Measurements from ENCODE around the gene NUSAP1.

DNA sequence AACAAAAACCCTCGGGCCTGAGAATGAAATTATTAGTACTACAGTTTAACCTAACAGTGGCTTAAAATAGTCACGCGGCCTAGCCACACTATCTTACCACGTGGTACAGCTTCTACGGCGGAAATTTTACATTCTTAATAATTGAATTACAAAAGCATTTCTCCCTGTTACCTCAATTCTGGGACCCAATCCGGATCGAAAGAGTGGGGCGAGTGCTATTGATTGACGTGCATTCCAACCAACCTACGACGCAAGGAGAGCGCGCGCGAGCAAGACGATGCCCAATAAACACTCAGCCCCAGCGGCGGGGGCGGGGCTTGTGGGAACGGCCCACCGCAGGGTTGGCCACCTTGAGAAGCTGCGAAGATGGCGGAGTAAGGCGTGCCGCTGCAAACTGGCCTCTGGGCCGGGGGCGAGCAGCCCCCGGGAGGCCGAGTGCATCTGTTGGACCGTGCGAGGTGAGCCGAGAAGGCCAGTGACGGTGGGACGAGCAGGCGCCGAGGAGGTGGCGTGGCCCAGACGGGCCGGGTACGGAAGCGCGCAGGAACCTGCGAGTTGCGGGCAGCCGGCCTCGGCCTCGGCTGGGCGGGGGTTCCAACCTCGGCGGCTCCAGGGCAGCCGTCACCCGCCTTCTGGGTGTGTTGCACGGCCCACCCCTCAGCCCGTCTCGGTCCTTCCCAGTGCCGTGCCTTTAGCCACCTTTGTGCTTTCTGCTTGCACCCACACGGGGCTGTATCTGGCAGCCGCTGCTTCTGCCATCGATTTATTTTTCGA is 48.8 kb upstream of the NUSAP1 start:
- TF ChIP-seq EZH2 (IDR thresholded peaks at IDR 0.05; ENCODE audit: borderline replicate concordance, low read depth, low read length, severe bottlenecking) = no peak
- no peak for TF ChIP-seq CTCF (IDR thresholded peaks at IDR 0.05; ENCODE audit: borderline replicate concordance, extremely low read depth, low read length, poor library complexity, severe bottlenecking)

Measured in DND-41 (cell line).